HG03095 (cell line): ENCODE results near the gene ARHGEF17.
"Not testable (repeated sequence)": the region's sequence is repeated elsewhere in the genome, so short reads cannot be mapped to it uniquely, and the experiment has no call there.

Source experiments
- ATAC-seq: cut with Tn5 transposase; IDR thresholded peaks from one replicate; pipeline ENCODE4 v1.9.1; 2021; ENCODE audit warnings: moderate library complexity; ENCODE audit not compliant: unreplicated experiment

ARHGEF17 gene, protein sequence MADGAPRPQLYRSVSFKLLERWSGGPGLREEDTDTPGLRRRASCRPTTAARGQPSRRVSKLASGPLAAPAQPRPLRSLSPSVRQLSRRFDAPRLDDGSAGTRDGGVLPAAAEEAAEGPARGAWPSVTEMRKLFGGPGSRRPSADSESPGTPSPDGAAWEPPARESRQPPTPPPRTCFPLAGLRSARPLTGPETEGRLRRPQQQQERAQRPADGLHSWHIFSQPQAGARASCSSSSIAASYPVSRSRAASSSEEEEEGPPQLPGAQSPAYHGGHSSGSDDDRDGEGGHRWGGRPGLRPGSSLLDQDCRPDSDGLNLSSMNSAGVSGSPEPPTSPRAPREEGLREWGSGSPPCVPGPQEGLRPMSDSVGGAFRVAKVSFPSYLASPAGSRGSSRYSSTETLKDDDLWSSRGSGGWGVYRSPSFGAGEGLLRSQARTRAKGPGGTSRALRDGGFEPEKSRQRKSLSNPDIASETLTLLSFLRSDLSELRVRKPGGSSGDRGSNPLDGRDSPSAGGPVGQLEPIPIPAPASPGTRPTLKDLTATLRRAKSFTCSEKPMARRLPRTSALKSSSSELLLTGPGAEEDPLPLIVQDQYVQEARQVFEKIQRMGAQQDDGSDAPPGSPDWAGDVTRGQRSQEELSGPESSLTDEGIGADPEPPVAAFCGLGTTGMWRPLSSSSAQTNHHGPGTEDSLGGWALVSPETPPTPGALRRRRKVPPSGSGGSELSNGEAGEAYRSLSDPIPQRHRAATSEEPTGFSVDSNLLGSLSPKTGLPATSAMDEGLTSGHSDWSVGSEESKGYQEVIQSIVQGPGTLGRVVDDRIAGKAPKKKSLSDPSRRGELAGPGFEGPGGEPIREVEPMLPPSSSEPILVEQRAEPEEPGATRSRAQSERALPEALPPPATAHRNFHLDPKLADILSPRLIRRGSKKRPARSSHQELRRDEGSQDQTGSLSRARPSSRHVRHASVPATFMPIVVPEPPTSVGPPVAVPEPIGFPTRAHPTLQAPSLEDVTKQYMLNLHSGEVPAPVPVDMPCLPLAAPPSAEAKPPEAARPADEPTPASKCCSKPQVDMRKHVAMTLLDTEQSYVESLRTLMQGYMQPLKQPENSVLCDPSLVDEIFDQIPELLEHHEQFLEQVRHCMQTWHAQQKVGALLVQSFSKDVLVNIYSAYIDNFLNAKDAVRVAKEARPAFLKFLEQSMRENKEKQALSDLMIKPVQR (N-terminal part only)

DNA sequence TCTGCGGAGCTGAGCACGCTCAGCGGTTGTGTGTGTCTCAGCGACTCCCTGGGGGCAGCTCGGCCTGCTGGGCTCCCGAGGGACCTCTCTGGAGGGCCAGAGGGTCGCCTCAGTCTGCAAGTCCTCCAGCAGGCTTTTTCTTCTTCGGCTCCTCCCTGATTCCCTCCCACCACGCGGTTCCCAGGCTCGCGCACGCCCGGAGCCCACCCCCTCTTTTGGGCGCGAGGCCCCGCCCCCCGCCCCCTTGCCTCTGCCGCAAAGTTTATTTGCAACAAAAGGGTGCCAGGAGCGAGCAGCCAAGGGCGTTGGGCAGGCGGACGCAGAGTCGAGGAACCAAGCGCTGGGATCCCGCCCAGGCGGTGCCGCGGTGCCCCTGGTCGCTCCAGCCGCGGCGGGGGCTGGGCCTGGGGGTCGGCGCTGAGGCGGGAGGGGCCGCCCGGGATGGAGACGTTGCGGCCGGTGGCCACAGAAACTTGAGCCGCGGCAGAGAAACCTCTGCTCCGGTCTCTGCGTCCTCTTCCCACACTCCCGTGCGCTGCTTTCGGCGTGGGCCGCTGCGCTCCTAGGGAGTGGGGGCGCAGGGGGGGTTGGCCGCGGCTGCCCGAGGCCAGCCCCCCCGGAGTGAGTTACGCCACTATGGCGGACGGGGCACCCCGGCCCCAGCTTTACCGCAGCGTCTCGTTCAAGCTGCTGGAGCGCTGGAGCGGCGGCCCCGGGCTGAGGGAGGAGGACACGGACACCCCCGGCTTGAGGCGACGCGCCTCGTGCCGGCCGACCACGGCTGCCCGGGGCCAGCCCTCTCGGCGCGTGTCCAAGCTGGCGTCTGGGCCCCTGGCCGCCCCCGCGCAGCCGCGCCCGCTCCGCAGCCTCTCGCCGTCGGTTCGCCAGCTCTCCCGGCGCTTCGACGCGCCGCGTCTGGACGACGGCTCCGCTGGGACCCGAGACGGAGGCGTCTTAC is at the start of gene ARHGEF17:
TSS of gene ARHGEF17 (plus strand) at position 274 of the 958 bp plus-strand sequence. CDS start at position 637, 363 bp downstream.
- ATAC-seq: peak; percentile 16

DNA sequence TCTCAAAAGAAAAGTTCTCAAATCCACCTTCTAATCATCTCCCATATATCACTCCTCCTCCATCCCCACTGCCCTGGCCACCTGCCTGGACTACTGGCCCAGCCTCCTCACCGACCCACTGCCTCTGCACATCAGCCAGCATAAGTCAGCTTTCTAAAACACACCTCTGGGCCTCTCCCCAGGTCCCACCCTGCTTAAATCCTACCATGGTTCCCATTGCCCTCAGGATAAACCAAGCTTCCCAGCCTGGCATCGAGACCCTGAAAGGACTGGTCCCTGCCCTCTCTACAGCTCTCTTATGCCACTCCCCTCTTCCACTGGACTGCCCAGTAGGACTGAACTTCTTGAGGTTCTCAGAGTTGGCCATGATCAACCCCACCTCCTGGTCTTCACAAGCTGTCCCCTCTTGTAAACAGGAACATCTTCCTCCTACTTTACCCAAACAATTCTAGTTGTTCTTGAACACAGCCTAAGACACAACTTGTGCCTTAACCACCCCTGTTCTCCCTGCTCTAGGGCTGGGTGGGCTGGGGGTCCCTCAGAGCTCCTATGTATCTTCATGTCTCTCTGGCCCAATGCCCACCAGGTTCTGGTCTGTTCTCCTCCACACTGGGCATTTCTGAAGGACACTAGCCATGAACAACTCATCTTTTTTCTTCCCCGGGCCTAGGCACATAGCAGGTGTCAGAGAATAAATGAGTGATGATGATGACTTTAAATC is 48.5 kb upstream of the ARHGEF17 start:
- ATAC-seq: no peak

DNA sequence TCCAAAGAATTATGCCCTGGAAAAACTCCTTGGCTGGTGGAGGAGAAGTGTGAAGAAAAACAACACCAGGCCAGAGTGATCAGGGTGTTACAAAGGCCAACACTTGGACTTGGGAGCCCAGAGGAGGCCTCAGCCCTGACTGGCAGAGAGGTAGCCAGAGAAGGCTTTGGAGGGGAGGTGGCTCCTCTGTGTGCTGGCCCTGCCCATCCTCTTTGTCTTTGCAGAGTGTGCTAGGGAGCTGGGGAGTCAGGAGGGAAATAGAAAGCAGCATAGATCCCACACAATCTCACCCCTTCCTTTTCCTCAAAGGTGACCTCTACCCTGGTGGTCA is 48.0 kb upstream of the ARHGEF17 start:
- no peak for ATAC-seq

DNA sequence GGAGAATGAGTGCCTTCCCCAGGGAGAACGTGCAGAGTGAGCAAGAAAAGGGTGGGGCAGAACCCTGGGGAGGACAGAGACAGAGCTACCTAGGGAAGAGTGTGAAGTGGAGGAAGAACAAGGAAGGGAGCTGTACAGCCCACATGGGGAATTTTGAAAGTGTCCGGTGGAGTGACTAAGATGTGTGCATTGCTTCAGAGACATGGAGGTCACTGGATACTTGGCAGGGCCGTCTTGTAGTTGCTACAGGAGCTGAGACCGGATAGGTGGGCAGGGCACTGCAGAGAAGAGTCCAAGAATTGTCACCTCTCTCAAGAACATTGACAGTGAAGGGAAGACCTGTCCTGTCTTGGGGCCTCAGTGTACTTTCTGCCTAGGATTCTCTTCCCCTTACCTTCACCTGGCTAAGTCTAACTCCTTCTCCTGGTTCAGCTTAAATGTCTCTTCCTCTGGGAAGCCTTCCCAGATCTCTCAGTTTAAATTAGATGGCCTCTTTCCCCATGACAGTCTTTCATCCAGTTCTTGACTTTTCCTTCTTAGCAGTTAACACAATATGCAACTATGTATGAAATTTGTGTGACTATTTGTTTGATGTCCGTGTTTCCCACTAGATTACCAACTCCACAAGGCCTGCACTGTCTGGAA is 45.1 kb upstream of the ARHGEF17 start:
- ATAC-seq: no peak

DNA sequence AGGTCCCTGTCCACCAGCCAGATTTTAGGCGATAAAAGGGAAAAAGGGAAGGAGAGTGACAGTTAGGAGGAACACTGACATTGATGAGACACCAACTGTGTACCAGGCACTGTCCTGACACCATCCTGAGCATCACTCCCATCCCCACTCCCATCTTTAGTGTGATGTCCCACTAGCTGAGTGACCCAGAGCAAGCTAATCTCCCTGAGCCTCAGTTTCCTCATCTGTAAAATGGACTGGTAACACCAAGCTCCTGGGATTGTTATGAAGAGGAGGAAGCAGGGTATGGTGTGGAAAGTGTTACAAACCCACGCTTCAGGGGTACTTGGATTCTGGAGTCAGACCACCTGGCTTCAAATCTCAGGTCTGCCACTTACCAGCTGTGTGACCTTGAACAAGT is 44.4 kb upstream of the ARHGEF17 start:
- ATAC-seq: no peak

DNA sequence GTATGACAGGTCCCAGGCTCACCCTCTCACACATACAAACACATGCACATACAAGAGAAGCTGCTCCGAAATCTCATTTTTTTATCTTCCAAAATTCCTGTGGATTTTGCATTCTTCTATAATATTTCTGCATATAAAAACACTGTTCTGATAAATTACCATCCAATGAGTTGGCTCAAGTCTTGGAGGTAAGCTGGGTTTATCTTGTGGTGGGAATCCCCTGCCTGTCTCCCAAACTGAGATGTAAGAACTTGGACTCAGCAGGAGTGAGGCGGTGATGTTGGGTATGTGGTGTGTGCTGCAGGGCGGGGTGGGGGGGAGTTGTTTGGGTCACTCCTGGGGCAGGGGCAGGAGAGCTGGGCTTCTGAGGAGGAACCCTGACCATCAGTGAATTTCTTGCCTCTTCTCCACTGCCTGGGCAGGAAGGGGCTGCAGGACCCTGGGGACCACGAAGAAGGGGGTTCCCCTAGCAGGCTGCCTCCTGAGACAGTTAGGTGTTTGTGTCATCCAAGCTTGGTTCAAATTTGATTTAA is 42.7 kb upstream of the ARHGEF17 start:
- no peak for ATAC-seq

DNA sequence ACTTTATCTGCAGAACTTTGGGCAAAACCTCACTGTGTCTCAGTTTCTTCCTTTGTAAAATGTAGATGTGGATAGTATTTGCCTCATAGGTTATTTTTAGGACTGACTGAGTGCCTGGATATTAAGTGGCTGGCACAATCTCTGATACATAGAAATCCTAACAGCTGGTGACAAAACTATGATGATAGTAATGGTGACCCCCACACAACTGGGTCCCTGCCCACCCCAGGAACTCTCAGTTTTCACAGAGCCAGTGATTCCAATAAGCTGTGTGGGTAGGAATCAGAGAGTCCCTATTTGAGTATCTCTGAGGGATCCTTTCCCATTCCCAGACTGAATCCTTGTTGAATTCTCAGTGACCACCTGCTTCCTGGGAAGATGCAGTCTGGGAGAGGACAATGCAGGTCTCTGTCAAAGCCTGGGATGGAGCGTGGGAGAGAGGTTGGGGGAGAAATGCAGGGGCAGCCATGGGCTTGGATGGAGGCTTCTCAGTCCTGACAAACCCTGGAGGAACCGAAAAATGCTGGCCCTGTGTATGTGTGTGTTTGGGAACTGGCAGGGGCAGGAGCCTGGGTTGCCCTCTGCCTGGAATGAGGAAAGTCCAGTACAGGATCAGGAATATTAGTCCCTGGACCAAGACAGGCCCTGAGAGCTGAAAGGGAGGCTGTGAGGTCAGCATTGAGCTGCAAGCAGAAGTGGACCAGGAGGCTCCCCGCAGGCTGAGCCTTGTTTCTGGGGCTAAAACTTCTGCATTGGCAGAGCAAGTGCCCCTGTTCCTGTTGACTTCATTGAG is 42.0 kb upstream of the ARHGEF17 start:
- ATAC-seq: no peak

DNA sequence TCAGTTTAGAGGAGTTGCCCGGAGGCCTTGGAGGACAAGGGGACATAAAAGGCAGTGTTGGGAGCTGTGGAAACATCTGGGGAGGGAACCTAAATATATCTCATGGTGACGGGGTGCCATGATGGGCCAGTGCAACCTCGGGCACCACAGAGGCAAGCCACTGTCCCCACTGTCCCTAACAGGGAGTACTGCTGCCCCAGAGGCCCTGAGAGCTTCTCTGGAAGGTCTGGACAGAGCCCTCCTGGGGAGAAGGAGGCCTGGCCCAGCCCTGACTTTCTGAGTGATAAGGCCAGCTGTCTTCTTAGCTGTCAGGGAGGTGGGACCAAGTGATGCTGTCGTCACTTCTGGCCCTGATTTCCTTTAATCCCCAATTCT is 41.4 kb upstream of the ARHGEF17 start:
- ATAC-seq: no peak

DNA sequence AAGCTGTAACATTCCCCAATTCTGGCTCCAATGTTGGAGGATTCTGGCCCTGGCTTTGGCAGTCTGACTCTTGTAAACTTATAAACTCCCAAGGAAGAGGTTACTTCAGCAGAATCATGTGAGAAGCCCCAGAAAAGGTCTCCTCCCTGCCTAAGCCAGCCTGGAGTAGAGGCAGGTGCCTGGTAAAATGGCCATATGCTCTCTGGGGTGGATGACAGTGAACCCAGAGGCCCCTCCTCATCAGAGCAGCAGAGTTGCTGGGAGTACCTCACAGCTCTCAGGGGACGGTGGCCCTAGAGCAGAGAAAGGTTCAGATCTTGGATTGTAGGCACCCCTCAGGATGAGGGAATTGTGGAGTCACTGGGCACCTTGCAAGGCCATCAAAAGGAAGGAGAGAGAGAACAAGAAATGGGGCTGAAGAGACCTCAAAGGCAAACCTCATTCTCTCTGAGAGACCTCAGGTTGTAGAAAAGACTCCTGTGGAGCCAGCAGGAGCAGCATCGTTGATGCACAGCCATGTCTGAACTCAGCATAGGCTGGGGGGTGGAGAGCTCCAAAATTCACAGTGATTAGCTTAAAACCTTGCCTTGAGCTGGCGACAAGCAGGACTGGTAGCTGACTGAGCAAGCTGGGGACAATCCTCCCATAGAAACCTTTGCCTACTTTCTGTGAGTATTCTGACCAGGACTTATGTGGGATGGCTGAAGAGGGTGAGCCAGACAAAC is 40.8 kb upstream of the ARHGEF17 start:
- no peak for ATAC-seq

DNA sequence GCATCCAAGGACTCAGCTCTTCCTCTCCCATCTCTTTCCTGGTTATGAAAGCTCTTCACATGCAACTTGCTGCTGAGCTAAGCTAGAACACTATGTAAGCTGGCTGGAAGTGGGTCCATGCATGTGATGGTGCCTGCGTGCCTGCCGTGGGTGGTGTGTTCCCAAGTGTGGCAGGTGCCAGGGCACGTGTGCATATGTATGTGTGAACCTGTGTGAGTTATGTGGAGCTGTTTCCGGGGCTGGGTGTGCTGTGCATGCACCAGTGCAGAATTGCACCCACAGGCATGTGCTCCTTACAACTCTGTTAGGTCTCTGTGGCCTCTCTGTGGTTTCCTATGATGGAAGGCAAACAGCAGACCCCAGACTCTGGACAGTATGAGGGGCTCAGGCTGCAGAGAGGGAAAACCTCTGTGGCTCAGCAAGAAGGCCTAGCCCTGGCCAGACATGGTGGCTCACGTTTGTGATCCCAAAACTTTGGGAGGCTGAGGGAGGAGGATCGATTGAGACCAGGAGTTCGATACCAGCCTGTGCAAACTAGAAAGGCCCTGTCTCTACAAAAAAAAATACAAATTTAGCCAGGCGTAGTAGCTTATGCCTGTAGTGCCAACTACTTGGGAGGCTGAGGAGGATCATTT is 40.1 kb upstream of the ARHGEF17 start:
- ATAC-seq: no peak

DNA sequence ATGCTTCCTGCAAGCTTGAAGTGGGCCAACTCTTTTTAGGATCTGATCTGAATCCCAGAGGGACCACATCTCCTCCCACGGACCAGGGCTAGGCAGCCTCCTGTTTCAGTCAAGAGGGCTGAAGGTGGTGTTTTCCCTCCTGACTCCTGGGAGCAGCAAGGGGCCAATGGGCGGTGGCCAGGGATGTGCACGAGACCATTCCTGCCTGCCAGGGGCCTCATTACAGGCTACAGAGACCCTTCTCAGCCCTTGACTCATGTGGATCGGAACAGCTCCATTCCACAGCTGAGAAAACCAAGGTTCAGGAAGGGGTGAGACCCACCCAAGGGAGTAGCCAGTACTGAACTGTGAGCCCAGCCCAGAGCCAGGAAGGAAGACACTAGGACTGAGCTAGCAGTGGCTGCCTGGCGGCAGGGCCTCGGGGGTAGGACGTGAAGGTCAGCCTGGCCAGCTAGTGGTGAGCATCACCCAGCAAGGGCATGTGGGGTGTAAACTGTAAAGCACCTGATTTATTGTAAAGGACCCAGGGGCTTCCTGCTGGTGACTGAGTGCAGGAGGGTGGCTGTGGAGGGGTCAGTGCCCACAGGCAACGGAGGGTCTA is 39.3 kb upstream of the ARHGEF17 start:
- ATAC-seq: no peak

DNA sequence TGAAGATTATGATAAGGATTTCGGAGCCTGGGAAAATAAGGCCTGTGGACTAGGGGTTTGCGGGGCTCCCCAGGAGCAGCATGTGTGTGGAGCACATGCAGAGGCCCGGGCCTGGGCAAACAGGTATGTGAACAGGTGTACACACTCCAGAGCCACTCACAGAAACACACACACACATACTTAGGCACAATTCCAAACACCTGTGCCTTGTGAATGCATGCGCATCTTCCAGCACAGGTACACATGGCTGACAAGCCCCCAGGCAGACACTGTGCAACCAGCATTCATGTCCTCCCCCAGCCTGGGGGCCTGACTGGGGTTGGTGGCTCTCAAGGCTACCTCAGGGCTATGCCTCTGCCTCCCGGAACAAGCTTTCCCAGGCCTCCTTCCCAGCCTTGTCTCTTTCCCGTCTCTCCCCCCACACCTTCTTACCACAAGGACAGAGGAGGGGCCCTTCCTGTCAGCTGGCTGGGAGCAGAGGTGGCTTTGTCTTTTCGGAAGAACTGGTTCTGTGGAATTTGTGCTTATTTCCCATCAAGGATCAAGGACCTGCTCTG is 38.5 kb upstream of the ARHGEF17 start:
- no peak for ATAC-seq

DNA sequence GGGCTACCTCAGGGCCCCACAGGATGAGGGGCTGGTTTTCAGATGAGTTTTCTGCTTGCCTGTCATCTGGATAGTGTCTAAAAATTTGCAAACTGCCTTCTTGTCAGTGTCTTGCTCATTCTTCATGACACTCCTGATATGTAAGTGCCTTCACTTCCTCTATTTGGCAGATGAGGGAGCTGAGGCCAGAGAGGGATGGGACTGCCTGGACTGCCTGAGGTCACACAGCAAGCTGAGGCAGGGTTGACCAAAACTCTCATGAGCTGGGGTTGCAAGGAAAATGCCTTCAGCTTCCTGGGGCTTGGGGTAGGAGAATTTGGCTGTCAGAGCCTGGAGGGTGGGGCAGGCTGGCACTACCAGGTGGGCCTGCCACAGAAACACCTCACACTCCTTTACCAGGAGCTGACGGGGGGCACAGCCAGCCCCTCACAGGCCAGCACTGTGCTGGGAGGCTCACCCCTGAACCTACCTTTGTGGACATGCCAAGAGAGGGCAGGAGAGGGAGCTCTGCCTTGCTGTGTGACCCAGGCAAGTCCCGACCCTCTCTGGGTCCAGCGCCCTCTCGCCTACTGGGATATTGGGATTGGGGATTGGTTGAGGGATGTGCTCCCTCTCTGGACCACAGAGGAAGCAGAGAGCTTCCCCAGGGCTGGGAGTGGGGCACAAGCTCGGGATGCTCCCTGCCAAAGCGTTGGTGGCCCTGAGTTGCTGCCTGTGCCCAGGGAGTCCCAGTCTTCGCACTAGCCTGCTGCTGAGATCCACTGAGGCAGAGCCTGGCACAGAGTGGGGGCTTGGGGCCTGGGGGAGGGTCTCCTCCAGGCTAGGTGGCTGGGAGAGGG is 37.8 kb upstream of the ARHGEF17 start:
- ATAC-seq: no peak

DNA sequence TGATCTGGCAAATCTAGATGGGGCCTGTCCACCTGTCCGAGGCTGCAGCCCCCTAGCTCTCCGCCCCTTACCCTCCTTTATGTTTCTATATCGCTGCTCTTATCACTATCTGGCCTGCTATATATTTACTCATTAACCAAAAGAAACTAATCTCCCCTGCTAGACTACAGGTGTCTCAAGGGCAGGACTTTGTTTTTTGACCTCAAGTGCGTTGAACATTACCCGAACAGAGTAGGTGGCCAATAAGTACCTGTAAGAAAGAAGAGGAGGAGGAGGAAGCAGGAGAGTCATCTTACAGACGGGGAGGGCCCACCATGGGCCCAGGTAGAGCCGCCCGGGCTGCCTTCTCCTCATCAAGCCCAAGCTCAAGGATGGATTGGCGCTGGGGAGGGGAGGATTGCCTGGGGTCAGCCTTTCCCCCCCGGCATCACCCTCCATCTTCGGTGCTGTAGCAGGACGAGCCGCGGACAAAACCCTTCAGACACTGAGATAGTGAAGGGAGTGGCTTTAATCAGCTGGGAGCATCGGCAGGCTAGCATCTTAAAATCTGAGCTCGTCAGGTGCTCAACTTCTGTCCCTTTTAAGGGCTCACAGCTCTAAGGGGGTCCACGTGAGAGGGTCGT is 37.1 kb upstream of the ARHGEF17 start:
- no peak for ATAC-seq

DNA sequence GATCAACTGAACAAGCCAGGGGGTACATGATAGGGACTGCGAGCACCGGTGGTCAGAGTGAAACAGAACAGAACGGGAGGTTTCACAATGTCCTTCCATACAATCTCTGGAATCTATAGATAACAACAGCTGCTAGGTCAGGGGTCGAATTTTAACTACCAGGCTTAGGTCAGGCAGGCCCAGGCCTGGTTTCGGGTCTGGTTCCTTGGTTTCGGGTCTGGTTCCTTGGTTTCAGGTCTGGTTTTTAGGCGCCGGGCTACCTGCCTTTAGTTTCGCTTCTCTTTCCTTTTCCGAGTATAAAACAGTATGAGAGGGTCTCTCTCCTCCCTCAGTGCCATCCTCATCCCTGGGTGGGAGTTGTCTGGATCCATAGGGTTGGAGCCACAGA is 36.6 kb upstream of the ARHGEF17 start:
- ATAC-seq: not testable (repeated sequence)
